K562 (cell line): Measurements from ENCODE around the gene MVP. TPM values are rescaled to one million over a fixed set of nuclear protein-coding genes. Genes with fewer than 3 reads are reported as not detected.

ENCODE experiments used
- ARID3A ChIP-seq: IDR thresholded peaks from 2 replicates; pipeline ENCODE4 v1.6.1; 2012; ENCODE audit warnings: low read depth, low read length, improper control_type of control experiment, borderline replicate concordance
- CCNT2 ChIP-seq: IDR thresholded peaks from 2 replicates; pipeline ENCODE4 v1.6.1; 2011; ENCODE audit warnings: borderline replicate concordance, low read depth, mild to moderate bottlenecking, moderate library complexity, mixed read lengths, low read length; ENCODE audit not compliant: insufficient read length; ENCODE audit errors: extremely low read depth
- CTCF ChIP-seq, 3 experiments: IDR thresholded peaks in 2 of 3; conservative IDR thresholded peaks in 1 of 3; 2 replicates each; pipeline ENCODE4 v1.5.1; 2011 to 2012; ENCODE audit warnings: low read length in 3 of 3, mild to moderate bottlenecking in 3 of 3, control low read depth in 2 of 3, improper control_type of control experiment in 1 of 3, inconsistent platforms in 1 of 3, low read depth in 1 of 3, mixed read lengths in 1 of 3, moderate library complexity in 1 of 3; ENCODE audit not compliant: insufficient read depth in 2 of 3
- EP400 ChIP-seq: fragments of 450-650 bp; IDR thresholded peaks from 2 replicates; pipeline ENCODE4 v1.6.1; 2017; ENCODE audit warnings: antibody characterized with exemption, mild to moderate bottlenecking, moderate library complexity
- ESRRA ChIP-seq: fragments of 450-650 bp; IDR thresholded peaks from 2 replicates; pipeline ENCODE4 v1.6.1; 2014; ENCODE audit warnings: low read depth, mild to moderate bottlenecking, moderate library complexity, borderline replicate concordance
- L3MBTL2 ChIP-seq: fragments of 450-650 bp; IDR thresholded peaks from 2 replicates; pipeline ENCODE4 v1.6.1; 2016; ENCODE audit warnings: mild to moderate bottlenecking, moderate library complexity
- NCOA1 ChIP-seq: fragments of 450-650 bp; IDR thresholded peaks from 2 replicates; pipeline ENCODE4 v1.6.1; 2016; ENCODE audit warnings: low read depth
- PKNOX1 ChIP-seq: fragments of 450-650 bp; IDR thresholded peaks from 2 replicates; pipeline ENCODE4 v1.6.1; 2016
- POU5F1 ChIP-seq: fragments of 150-350 bp; IDR thresholded peaks from 2 replicates; pipeline ENCODE4 v1.6.1; 2014; ENCODE audit warnings: borderline replicate concordance, low read length, low read depth, mild to moderate bottlenecking; ENCODE audit not compliant: partially characterized antibody
- PURB ChIP-seq: sonication (generic); formaldehyde crosslinking; IDR thresholded peaks from 2 replicates; pipeline ENCODE4 v1.9.0; 2021; ENCODE audit warnings: low read depth, mild to moderate bottlenecking, missing genetic modification reagents
- SAFB ChIP-seq: fragments of 200-400 bp; formaldehyde crosslinking; IDR thresholded peaks from 2 replicates; pipeline ENCODE4 v1.6.1; 2017; ENCODE audit warnings: low read depth, low read length, borderline replicate concordance
- SMARCA4 ChIP-seq: fragments of 450-650 bp; IDR thresholded peaks from 2 replicates; pipeline ENCODE4 v1.6.1; 2016
- TEAD2 ChIP-seq: fragments of 450-650 bp; IDR thresholded peaks from 2 replicates; pipeline ENCODE4 v1.6.1; 2016; ENCODE audit warnings: missing genetic modification characterization, control low read depth, missing compliant biosample characterization
- ZBTB1 ChIP-seq: sonication (generic); formaldehyde crosslinking; IDR thresholded peaks from 2 replicates; pipeline ENCODE4 v1.8.1; 2023; ENCODE audit warnings: missing genetic modification reagents, low read depth, mild to moderate bottlenecking, borderline replicate concordance
- ZBTB2 ChIP-seq: fragments of 450-650 bp; IDR thresholded peaks from 2 replicates; pipeline ENCODE4 v1.6.1; 2016; ENCODE audit warnings: antibody characterized with exemption
- ZNF143 ChIP-seq: sonication (generic); formaldehyde crosslinking; IDR thresholded peaks from 2 replicates; pipeline ENCODE4 v1.9.0; 2022; ENCODE audit warnings: mild to moderate bottlenecking, missing genetic modification reagents
- ZNF830 ChIP-seq: fragments of 250-450 bp; sonication (Bioruptor Pico); IDR thresholded peaks from 2 replicates; pipeline ENCODE4 v1.5.0; 2021; ENCODE audit warnings: mild to moderate bottlenecking
- polyA plus RNA-seq, 8 experiments: library from polyadenylated mRNA; depleted of rRNA in 4 of 8; stranded (reverse) in 5 of 8; unstranded in 3 of 8; fragments of >200 nt; fragmentation: Nextera tagmentation in 2 of 8; fragmentation: Illumina TruSeq in 1 of 8; extraction: Ambion mirVana in 2 of 8; extraction: Trizol in 1 of 8; gene quantifications; 2 replicates each; pipeline versions ENCODE4 v1.2.1 to v1.2.3, GENCODE V29; 2011 to 2014; ENCODE audit warnings: inconsistent platforms in 1 of 8, missing spikeins in 1 of 8
- total RNA-seq, 7 experiments: library from RNA; depleted of rRNA in 6 of 7; stranded (reverse); fragments of >200 nt in 6 of 7; fragmentation: Illumina TruSeq in 2 of 7; extraction: Trizol in 2 of 7; gene quantifications; 2 replicates each; pipeline versions ENCODE4 v1.2.1 to v1.2.3, GENCODE V29; 2011 to 2021; ENCODE audit warnings: low replicate concordance in 1 of 7
- TF ChIP-seq, protein P1 (sequence below): sonication (generic); formaldehyde crosslinking; IDR thresholded peaks from 2 replicates; pipeline ENCODE4 v1.9.0; 2022; ENCODE audit warnings: mild to moderate bottlenecking, missing genetic modification reagents
- TF ChIP-seq, protein P2 (sequence below): fragments of 450-650 bp; formaldehyde crosslinking; IDR thresholded peaks from 2 replicates; pipeline ENCODE4 v1.4.0; 2020; ENCODE audit warnings: mild to moderate bottlenecking, moderate library complexity

Gene MVP
- total and polyA plus RNA-seq, 9 of the 15 experiments (the other 6 are each of a cell fraction or from before 2014, with no cell fraction given): 0.39 to 1.9 (median 0.76) TPM; not detected in 2

DNA sequence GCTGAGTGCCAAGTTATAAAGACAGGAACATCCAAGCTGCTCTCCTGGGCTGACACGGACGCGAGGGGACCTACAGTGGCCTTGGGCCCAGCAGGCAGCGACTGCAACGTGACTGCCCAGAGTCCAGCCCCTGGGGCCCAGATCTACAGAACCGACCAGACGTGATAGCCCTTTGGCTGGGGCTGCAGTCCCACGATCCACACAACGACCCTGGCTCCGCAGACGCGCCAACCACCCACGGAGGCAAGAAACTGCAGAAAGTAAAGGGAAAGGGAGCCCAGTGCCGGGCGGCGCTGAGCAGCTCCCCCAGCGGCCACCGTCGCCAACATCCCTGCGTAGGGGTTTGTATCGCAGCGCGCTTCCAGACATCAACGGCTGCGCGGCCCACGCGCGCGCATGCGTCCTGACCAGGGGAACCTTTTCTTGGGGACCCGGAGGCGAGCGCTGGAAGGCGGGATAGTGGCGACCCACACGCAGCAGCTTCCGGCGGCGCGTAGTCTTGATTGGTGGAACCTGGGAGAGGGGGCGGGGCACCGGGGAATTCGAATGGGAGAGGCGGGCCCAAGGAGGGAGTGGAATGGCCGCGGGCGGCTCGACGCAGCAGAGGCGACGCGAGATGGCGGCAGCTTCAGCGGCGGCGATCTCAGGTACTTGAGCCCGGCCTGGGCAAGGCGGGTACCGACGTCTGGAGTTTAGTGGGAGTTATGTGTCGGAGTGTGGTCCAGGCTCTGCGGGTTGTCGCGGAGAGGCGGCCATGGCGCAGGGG lies 29.9 kb upstream of the MVP start, which contains the start of gene KIF22 (continued):
- peak; percentile 34; the same call in 1 of the 2 replicates for TF ChIP-seq ARID3A
- peak; percentile 87 for TF ChIP-seq SAFB
- 0 out of 2 replicates have a peak, but pooled peaks have one; percentile 43 for TF ChIP-seq ZNF830 (CRISPR knock-in tag)
- peak; percentile 59; the same call in 1 of the 2 replicates for TF ChIP-seq SMARCA4
- TF ChIP-seq ESRRA: peak; percentile 60; the same call in 1 of the 2 replicates
- peak; percentile 97 for TF ChIP-seq ZBTB2
- peak; percentile 76 for TF ChIP-seq L3MBTL2
- no peak for TF ChIP-seq TEAD2
- 0 out of 2 replicates have a peak, but pooled peaks have one; percentile 20 for TF ChIP-seq ZBTB1
- no peak for TF ChIP-seq ZNF143 (CRISPR knock-in tag)
- TF ChIP-seq, protein P1, sequence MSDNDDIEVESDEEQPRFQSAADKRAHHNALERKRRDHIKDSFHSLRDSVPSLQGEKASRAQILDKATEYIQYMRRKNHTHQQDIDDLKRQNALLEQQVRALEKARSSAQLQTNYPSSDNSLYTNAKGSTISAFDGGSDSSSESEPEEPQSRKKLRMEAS: peak; percentile 90
- peak; percentile 67 for TF ChIP-seq POU5F1
- TF ChIP-seq, protein P2, sequence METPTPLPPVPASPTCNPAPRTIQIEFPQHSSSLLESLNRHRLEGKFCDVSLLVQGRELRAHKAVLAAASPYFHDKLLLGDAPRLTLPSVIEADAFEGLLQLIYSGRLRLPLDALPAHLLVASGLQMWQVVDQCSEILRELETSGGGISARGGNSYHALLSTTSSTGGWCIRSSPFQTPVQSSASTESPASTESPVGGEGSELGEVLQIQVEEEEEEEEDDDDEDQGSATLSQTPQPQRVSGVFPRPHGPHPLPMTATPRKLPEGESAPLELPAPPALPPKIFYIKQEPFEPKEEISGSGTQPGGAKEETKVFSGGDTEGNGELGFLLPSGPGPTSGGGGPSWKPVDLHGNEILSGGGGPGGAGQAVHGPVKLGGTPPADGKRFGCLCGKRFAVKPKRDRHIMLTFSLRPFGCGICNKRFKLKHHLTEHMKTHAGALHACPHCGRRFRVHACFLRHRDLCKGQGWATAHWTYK (CRISPR knock-in tag): 0 out of 2 replicates have a peak, but pooled peaks have one; percentile 64
- peak; percentile 98 for TF ChIP-seq NCOA1
- peak; percentile 62 for TF ChIP-seq PKNOX1
- peak; percentile 84 to 92 (median 88) for TF ChIP-seq CTCF (IDR thresholded peaks at IDR 0.05 in 2 of 3, conservative IDR thresholded peaks at IDR 0.05 in 1 of 3; ENCODE audit: insufficient read depth in 2 of 3, low read depth in 1 of 3, low read length in 3 of 3)
- TF ChIP-seq CCNT2: peak; percentile 77
- TF ChIP-seq EP400: peak; percentile 97
- TF ChIP-seq PURB (CRISPR knock-in tag): no peak
